NB4 (cell line): ENCODE measurements around the gene JAML.
A peak's percentile ranks its signal among the peaks of the same experiment; 100 is the strongest.

Experiments used
- DNase-seq: peaks from one replicate; pipeline ENCODE4 v3.0.0; 2010; ENCODE audit warnings: low read depth
- H3K4me3 ChIP-seq: one replicate; pipeline ENCODE4 v1.5.1; 2011; ENCODE audit warnings: mild to moderate bottlenecking, low read depth, low read length, moderate library complexity
- CTCF ChIP-seq: IDR thresholded peaks from one replicate; pipeline ENCODE4 v1.5.1; 2012; ENCODE audit warnings: low read depth, low read length
- MYC ChIP-seq: IDR thresholded peaks from 2 replicates; pipeline ENCODE4 v1.6.1; 2011; ENCODE audit warnings: low read depth, low read length
- POLR2A ChIP-seq: IDR thresholded peaks from 2 replicates; pipeline ENCODE4 v1.6.1; 2011; ENCODE audit warnings: mild to moderate bottlenecking; ENCODE audit not compliant: insufficient read length; ENCODE audit errors: extremely low read depth
- TF ChIP-seq, protein P1 (sequence below): IDR thresholded peaks from 2 replicates; pipeline ENCODE4 v1.6.1; 2011; ENCODE audit warnings: low read depth, low read length

The JAML gene

DNA sequence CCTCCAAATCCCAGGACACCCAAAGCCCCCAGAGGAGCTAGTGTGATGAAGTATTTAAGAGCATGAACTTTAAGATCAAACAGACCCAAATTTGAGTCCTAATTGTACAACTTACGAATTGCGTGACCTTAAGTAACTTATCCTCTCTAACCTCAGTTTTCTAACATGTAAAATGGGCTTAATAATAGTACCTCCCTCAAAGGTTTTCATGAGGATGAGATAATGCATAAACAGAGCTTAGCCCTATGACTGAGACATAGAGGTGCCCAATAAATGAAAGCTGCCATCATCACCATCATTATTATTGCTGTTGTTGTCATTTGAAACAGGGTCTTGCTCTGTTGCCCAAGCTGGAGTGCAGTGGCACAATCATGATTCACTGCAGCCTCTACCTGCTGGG is 57.6 kb downstream of the JAML start:
- no peak for TF ChIP-seq POLR2A
- DNase-seq: no peak
- no peak overlapping the region for H3K4me3 ChIP-seq

- DNase-seq: no peak
- no peak overlapping the region for H3K4me3 ChIP-seq
- TF ChIP-seq POLR2A: no peak
- TF ChIP-seq, protein P1, sequence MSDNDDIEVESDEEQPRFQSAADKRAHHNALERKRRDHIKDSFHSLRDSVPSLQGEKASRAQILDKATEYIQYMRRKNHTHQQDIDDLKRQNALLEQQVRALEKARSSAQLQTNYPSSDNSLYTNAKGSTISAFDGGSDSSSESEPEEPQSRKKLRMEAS: no peak
These were observed 58.2 kb downstream of the JAML start for GRCh38 chr11:118166641-118167040.

DNA sequence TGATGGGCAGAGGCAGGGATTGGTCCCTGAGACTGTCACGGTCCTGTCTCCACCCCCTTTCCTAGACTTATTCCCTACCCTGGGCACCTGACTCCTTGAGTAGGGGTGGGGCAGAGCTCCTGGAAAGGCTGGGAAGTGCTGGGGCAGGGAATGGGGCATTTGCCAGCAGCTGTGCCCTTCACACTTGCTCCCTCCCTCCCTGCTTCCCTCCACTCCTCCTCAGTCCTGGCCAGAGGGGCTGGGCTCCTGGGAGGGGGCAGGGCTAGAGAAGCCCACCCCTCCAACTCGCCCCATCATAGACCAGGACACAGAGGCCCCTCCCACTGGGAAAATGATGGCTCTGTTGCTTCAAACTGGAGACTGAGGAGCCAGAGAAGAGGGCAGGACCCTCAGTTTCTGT is 59.9 kb downstream of the JAML start:
- no peak for TF ChIP-seq CTCF
- no peak for TF ChIP-seq POLR2A
- TF ChIP-seq, protein P1: no peak
- TF ChIP-seq MYC: no peak
- H3K4me3 ChIP-seq: no peak overlapping the region
- no peak for DNase-seq

DNA sequence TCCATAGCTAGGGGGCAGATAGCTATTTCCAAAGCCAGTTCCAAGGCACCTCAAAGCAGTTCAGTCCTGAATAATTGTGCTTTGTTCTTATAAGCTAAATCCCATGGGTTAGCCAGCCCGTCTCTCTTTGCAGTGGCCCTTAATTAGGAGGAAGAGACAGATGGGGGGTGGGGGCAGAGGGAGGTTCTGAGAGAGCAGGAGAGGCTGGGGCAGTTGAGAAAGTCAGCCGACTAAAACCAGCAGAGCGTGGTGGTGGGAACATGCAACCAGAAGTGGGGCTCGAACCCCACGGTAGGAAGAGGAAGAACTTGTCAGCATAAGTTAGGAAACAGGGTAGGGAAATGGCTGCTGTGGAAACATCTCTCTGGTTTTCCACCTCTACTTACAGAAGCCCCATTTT is 61.3 kb downstream of the JAML start:
- no peak for TF ChIP-seq MYC
- no peak for DNase-seq

DNA sequence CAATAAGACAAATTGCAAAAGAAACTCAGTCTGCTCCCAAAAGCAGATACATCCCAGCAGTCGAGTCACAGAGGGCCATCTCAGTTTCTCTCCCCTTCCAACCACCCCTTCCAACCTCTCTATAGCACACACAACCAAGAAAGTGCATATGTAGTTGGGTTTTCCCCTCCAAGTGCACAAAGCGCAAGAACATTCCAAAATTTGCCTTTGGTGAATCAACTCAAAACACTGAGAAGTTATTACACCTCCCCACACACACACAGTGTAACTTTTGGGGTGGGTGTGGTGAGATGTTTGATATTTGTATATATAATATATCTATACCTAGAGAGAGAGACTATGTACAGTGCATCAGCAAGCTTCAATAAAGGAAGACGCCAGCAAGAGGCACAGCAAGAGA is 62.0 kb downstream of the JAML start:
- no peak overlapping the region for H3K4me3 ChIP-seq
- DNase-seq: no peak
- TF ChIP-seq CTCF (no peak), POLR2A (no peak), MYC (no peak)
- TF ChIP-seq, protein P1: no peak

More for the DNA sequence above, 61.3 kb downstream of the JAML start:
- no peak overlapping the region for H3K4me3 ChIP-seq

- no peak overlapping the region for H3K4me3 ChIP-seq
- TF ChIP-seq POLR2A (no peak), MYC (no peak), CTCF (no peak)
- TF ChIP-seq, protein P1: no peak
- no peak for DNase-seq
These were observed 63.0 kb downstream of the JAML start for GRCh38 chr11:118161786-118162185.

- no peak overlapping the region for H3K4me3 ChIP-seq
- TF ChIP-seq, protein P1: no peak
- no peak for DNase-seq
These were observed 67.5 kb downstream of the JAML start for GRCh38 chr11:118157186-118157895.

DNA sequence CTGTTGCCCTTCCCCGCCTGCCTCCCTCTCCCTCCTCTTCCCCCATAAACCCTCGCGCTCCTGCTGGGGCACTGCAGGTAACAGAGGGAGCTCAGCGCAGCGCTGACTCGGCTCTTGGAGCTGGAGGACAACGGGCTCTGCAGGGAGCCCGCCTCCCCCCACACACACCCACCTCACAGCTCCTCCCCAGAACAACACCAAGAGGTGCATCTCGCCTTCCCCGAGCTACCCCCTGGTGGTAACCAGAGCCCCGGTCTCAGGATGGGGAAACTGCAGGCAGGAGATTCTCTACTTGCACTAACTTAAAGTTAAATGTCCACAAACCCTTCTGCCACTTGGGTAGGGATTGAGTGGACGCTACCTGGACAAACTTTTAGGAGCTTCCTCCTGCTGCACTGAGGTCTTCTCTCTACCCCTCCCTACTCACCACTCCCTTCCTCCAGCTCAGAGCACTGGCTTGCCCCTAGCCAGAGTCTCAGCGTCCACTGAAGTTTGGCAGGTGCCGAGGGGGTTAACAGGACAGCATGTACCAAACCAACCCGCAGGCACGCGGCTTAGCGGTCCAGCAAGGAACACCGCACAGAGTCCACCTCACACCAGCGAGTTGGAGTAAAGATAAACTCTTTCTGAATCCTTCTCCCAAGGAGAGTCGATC is 68.2 kb downstream of the JAML start:
- TF ChIP-seq MYC (no peak), POLR2A (no peak), CTCF (peak; percentile 11)
- TF ChIP-seq, protein P1: no peak
- no peak overlapping the region for H3K4me3 ChIP-seq
- DNase-seq: peak; percentile 44
